Activated T-cell treated with anti-CD3 and anti-CD28 coated beads for 1 hour (primary cell): ENCODE results near the gene CCNY.

Experiments
- DNase-seq: peaks from one replicate; pipeline ENCODE4 v3.0.0-alpha.2; 2020; ENCODE audit warnings: low read depth

The CCNY gene

DNA sequence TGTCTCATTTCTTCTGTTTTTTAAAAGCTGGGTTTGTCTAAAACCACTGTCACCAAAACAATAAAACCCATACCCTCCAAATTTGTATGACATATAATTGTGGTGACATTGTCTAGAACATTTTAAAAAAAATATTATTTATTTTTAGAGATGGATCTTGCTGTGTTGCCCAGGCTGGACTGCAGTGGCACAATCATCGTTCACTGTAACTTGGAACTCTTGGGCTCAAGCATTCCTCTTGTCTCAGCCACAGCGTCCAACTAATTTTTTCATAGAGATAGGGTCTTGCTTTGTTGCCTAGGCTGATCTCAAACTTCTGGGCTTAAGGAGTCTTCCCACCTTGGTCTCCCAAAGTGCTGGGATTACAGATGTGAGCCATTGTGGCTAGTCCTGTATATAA lies 116.5 kb downstream of the CCNY start:
- DNase-seq = no peak

DNA sequence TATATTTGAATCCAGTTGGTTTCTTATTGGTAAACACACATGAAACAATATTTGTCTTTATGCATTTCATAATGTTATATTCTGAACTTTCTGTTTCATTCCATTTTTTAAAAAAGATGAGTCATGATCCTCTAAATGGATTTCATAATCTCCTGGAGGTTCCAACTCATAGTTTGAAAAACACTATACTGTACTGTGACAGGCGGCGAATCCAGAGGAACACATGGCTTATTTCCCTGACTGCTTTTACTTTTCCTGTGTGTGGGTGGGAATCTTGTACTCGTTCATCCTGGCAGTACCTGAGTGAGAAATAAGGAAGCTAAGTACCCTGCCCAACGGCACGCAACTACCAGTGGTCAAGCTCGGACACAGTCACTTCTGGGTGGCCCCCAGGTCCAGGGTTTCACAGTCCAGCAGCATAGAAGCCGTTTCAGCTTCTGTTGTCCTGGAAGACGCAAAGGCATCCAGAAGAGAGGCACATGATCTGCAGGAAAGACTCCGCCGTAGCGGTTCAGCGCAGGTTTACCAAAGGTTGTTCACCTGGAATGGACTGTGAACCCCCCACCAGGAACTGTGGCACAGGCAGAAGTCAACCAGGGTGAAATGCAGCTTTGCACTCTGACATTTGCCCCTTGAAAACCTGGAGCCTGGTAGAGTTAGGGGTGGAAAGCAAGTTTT lies 117.7 kb downstream of the CCNY start:
- DNase-seq = no peak

DNA sequence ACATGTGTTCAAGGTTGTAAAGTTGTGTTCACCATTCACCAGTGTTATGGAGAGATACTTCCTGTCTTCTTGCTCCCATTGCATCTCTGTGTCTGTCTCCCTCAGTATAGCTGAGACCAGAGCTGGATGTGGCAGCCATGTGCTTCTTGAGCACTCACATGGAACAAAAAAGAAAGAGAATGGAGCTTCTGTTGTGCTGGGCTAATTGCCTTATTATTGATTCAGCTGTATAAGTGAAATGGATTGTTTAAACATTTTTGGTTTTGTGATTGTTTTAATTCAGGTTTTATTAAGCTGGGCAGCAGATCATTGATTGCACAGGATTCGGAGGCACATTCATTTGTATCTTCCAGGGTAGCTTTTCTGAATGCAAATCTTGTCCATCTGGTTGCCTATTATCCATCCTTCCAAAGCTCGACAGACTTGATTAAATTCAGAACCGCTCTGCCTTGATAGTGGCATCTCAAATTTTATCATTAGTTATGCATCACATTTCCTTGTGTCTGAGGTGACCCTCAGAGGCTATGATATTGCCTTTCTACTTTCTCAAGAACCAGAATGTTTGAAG lies 119.9 kb downstream of the CCNY start:
- DNase-seq = no peak

DNA sequence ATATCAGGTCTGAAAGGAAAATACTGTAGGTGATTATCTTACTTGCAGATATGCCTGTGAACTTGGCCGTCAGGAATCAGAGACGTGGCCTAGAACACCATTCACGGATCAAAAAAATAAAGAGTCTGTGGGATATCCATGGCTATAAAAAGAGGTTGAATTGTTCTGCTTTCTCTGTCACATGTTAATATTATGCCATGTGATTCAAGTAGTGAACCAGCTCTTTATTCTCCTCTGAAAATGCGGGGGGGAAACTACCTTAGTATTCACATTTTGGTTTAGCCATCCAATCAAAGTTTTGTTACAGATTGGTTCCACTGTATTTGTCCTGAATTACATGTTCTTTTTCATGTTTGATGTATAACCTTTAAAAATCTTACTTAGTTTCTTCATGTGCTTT lies 120.5 kb downstream of the CCNY start:
- DNase-seq = no peak

DNA sequence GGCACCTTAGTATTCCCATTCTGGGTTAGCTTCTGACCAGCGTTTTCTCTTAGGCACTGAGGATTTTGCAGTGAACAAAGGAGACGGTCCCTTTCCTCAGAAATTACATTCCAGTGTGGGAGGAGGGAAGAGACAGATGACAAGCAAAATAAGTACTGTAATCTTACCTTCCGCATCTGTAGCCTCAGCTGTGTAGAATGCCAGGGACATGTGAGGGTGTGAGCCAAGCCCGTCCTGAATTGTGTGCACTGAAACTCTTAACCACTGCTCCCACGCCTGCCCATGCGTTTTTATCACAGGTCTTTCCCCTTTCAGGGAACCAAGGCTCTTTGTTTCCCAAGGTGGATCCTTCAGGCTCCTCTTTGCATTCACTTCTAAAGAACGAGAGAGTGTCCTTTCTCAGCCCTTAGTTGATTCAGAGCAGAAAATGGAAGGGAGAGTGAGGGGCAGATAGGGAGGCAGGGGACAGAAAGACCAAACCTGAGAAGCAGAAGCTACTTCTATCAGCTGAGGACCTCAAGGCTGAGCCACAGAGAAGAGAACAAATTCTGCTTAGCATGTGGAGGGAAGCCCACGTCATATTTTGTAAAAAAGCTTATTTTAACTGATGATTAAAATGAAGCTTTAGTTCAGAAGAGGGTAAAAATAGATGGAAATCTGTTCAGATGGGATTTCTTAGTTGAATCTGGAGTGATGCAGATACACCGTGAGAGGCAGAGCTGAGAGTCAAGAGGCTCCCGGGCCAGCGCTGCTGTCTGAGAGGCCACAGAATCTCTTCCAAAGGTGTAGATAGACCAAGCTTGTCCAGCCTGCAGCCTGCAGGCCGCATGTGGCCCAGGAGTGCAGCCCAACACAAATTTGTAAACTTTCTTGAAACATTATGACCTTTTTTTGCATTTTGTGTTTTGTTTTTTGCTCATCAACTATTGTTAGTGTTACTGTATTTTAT lies 122.5 kb downstream of the CCNY start:
- no peak for DNase-seq

DNA sequence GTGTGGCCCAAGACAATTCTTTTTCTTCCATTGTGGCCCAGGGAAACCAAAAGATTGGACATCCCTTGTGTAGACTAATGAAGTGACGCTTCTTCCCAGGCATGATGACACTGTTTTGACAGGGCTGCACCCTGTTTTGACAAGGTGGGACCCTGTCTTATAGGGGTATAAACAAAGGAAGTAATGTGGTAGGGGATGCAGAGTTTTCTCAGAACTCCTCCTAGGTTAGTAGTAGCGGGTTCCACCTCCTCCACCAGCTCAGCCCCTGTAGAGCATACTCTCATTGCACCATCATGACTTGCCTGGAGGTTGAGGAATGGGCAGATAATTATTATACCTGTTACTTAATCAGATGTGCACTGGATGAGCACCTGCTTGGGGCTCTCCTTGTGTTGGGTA lies 123.1 kb downstream of the CCNY start:
- DNase-seq = no peak

DNA sequence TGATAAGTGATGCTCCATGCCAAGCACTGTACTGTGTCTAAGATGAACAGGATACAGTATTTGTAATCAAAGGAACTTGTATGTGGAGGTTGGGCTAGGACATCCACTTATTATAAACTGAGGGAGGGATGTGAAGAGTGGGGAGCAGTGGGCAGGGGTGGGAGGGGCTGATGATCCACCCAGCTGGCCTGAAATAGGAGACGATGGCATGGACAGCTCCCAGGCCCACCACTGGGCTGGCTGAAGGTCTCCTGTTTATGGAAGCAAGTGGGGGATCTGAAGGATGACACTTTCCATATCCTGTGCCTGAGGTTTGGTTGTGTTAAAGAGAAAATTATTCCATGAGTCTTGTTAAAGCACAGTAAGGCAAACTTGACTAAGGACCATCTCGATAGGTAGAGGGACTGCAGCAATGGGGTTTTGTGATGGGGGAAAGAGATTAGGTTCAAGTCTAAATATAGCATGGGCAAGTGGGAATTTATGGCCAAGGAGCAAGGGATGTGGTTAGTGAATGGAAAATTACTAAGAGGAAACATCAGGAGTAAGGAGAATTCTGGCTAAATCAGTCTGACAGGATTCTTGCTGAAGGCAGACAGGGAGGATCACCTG lies 124.6 kb downstream of the CCNY start:
- no peak for DNase-seq

DNA sequence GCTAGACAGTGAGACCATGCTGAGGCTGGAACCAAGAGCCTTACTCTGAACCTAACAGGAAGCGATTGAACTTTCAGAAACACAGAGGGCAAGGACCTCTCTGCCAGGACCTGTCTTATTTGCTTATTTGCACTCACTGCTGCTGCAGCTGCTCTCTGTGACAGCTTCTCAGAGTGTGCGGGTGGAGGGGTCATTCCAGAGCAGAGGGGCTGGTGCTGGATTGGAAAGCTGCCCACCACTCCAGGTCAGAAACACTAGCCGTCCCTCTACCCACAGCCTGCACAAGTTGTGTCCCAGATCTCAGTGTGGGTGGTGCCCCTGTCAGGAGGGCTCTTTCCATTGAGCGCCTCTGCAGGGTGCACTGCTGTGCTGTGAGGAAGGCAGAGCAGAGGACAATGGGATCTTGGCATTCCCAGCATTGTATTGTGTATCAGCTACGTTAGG lies 126.2 kb downstream of the CCNY start:
- DNase-seq = no peak

DNA sequence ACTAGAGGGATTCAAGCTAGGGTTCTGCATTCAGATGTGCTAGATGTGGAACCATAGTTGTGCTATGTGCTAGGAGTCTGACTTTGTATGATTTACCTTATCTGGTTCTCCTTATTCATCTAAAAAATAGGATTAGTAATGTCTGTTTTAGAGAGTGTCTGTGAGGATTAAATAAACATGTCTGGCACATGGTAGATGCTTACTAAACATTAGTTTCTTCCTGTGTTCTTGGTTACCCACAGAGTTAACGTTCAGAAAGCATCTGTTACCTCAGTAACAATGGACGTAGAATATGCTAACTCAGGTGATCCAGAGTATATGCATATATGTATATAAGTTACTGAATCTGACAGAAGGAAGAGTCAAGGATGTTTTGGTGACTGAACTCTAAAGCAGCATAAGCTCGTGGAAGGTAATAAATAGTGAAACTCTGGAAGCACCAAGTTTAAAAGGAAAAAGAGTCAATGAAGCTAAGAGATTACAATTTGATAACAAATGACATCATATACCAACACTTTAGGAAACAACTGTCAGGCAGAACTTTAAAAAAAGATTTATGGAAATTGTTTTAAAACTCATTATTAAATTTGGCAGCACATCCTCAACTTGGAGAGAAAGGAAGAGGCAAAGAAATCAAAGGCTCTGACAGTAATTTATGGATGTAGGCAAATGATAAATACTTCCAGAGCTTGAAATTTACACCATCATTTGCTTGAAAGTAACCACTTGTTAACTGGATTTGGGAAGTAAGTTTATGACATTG lies 127.0 kb downstream of the CCNY start:
- no peak for DNase-seq

DNA sequence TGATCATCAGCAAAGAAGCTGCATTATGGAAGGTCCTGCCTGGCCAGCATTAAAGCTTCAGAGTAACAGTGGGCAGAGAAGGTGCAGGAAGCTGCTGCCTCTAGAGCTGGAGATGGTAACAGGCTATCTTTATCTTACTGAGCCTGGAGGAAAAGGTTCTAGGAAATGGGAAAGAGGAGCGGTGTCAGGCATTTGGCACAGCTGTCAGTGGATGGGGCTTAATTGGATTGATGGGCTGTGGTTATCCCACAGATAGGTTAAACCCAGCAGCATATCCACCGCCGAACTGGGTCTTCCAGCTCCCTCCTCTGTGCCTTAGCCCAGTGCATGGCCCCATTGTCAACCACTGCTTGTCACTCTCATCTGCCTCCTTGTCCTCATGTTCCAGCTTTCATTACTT lies 127.6 kb downstream of the CCNY start:
- no peak for DNase-seq

DNA sequence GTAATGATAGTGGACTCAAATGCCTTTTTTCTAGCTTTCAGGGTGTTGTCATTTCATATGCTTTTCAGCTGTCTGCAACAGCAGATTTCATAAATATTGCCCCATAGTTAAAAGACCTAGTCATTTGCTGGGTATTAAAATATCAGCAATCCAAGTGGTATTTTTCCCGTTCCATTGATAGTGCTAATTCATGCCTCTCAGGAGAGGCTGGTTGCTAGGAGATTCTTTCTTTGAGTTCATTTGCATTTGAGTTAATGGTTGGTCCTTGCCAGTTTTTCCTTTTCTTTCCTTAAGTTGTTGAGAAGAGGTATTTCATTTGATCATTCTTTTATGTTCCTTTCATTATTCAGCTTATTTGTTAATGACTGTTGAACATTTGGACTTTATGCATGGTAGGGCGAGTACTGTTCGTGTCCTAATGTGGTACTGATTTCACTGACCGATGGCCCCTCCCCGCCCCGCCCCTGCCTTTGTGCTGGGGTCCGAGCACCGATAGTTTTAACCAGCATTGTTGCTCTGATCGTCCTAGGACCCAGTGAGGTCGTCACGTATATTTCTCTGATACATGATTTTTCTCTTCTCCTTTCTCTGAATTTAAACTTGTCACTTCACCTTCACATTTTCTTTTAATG lies 128.6 kb downstream of the CCNY start:
- no peak for DNase-seq

DNA sequence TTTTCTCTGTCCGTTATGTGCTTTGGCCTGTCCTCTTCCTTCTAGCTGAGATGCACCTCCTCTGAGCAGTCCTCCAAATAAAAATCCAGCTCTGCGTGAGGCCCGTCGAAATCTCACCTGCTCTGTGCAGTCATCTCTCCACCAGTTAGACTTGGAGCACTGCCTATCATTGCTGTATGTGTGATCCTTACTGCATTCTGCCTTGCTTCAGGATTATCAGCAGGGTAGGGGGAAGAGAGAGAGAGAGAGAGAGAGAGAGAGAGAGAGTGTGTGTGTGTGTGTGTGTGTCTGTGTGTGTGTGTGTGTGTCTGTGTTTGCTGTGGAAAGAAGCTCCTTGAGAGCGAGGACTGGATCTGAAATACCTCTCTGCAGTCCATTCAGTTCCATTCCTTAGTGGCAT lies 129.4 kb downstream of the CCNY start:
- DNase-seq = no peak

DNA sequence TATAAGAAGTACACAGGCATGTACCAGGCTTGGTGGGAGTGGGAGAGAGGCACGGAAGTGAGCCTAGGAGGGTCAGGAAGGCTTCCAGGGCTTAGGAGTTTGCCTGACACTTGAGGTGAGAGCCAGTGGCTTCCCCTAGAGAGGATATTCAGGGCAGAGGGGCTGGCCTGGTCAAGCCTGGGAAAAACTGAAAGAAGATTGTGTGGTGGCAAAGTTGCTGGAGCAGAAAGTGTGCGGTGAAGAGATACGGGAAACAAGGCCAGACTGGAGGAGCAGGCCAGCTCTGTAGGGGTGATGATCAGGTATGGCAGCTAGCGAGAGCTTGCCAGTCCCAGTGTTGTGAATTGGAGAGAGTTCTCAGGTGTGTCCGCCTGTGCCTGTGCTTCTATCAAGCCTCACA lies 129.9 kb downstream of the CCNY start:
- DNase-seq = no peak

DNA sequence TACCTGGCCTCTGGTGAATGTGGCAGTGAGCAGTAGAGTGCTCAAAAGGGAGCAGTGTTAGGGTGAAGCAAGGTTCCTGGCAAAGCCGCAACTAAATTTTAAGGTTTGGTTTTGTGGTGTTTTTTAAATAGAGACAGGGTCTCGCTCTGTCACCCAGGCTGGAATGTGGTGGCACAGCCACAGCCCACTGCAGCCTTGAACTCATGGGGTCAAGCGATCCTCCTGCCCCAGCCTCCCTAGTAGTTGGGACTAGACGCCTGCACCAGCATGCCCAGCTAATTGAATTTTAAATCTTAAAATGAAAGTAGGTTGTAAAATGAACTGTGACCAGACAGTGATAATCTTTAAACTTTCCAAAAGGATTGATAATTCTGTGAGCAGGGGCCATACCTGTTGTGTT lies 130.4 kb downstream of the CCNY start:
- DNase-seq = no peak

DNA sequence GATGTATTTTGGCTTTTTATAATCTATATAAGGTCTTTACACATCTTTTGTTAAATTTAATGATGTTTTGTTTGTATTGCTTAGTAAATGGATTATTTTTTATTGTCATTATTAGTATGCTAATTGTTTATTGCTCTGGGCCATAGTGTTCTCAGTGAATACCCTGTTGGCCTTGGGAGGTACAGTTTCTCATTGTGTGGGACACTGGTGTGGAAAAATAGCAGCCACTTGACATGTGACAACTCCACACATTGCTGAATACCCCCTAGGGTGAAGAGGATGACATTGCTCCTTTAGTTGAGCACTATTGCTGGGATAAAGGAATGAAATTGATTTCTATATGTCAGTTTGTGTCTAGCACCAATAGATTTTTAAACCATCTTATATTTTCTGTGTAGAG lies 130.9 kb downstream of the CCNY start:
- no peak for DNase-seq

DNA sequence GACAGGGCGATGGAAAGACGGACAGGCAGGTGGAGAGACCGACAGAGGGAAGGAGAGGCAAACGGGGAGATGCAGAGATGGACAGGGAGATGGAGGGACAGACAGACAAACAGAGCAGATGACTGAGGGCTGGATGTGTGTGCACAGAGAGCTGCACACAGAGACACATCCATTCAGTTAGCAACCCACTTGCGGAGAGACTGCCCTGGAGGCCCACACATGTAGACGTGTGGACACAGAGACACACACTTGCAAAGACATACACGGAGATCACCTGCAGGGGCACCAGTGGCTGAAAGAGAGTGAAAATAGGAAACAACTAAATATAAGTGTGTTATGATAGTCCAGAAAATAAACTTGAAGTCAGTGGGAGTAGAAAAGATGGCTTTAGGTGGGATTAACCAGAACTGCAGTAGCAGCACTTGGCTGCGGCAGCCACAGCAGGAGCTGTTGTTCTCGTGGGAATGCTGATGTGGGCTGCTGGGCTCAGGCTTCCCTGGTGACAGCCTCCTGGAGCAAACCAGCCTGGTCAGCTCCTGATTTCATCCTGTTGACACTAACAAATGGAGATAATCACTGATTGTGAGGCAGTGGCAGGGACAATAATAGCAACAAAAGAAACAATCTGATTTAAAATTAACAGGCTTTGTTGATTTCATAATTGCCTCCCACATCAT lies 134.1 kb downstream of the CCNY start:
- no peak for DNase-seq

DNA sequence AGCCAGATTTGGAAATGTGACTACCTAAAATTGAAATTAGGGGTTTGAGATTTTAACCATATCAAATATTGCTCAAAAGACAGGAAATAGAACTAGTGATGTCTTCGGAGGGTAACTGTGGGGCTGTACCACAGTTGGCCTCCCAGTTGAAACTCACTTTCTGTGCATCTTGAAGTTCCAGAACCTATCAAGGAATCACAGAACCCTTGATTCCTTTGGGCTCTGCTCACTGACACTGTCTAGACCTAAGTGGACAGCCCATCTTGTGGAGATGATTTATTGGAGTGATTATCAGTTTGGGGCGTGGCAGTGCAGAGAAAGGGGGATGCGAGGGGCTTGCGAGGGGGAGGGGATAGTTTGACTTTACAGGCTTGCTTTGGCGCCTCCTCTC lies 134.6 kb downstream of the CCNY start:
- DNase-seq = no peak

DNA sequence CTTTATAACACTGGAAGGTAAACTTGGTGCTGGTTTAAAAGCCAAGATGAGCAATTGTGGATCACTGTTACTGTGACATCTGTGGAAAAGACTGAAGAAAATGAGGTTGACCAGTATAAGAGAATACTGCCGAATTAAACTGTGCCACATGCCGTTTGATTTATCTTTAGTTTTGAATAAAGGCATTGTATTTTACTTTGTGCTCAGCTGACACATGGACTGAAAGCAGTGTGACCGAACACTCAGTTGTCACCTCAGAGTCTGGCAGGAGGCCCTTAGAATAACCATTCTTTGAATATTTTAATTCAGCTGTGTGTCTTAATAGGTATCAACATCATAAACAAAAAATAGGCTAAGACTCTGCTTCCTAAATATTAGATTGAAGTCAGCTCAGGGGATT lies 135.1 kb downstream of the CCNY start:
- no peak for DNase-seq

DNA sequence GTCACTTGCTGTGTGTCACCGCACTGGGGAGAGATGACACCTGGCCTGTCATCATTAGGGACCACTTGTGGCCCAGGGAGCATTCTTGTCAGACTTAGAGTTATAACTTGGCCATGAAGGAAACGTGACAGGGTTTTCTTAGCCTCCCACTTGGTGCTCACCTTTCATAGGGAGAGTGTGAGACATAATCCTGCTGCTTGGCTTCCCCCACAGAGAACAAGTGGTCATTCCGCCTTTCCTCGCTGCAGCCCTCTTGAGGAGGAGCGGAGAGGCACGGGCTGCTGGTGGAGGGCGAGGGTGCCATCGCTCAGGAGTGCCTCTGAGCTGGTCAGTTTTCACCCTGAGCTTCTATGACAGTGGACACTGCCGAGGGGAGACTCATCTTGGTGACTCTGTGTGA lies 143.8 kb downstream of the CCNY start:
- no peak for DNase-seq

DNA sequence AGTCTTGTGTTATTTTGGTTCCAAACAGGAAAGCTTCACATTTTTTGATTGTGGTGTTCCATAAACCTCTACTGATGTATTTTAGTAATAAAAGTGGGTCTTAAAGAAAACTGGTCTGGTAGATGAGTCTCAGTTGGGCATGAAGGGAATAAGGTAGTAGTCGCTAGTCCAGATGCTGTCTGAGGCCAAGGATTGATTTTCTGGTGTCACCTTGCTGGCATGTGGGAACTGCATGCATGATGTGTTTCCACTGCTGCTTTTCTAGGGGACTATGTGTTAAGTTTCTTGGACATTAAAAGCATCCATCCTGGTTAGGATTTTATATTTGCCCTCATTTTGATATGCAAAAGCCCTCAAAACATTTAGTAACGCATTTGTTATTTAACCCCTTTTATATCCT lies 145.1 kb downstream of the CCNY start:
- no peak for DNase-seq
